NCI-H82 treated with DMSO at 0.1 percent for 48 hours (cell line): ENCODE measurements around the gene ATXN3.

ENCODE experiments used
- DNase-seq: peaks from one replicate; lab custom pipeline; 2025; ENCODE audit not compliant: unreplicated experiment; lab: John Stamatoyannopoulos, UW

ATXN3 gene

GRCh38 chr14:92106143-92106926, at the start of gene ATXN3:
ATXN3 (minus strand) TSS chr14:92106582; CDS start chr14:92106552, 30 bp downstream.
- peak; percentile 88 for DNase-seq

GRCh38 chr14:92154283-92154942, 48.0 kb upstream of the ATXN3 start:
- DNase-seq, result no peak

- no peak for DNase-seq
These were observed 47.2 kb upstream of the ATXN3 start for GRCh38 chr14:92153581-92153980.

GRCh38 chr14:92144708-92145107, 38.3 kb upstream of the ATXN3 start:
- DNase-seq, result no peak

GRCh38 chr14:92143962-92144361, 37.6 kb upstream of the ATXN3 start:
- no peak for DNase-seq

GRCh38 chr14:92143309-92143708, 36.9 kb upstream of the ATXN3 start:
- DNase-seq, result no peak

- DNase-seq, result no peak
These were observed 28.9 kb upstream of the ATXN3 start for GRCh38 chr14:92135269-92135668.

- no peak for DNase-seq
These were observed 28.1 kb upstream of the ATXN3 start for GRCh38 chr14:92134456-92134855.

- DNase-seq, result no peak
These were observed 16.4 kb upstream of the ATXN3 start for GRCh38 chr14:92122761-92123160.

- DNase-seq, result no peak
These were observed 15.9 kb upstream of the ATXN3 start for GRCh38 chr14:92122351-92122677.

- peak; percentile 75 for DNase-seq
These were observed 15.4 kb upstream of the ATXN3 start, which contains the start of the genes CPSF2 and NDUFB1 for GRCh38 chr14:92121670-92122350. CPSF2 (plus strand) TSS chr14:92121969; CDS start chr14:92130985, 9,016 bp downstream. NDUFB1 (minus strand) TSS chr14:92121706; CDS start chr14:92117637, 4,069 bp downstream.

- no peak for DNase-seq
These were observed 14.9 kb upstream of the ATXN3 start for GRCh38 chr14:92121207-92121669.

GRCh38 chr14:92109490-92109889, 3.1 kb upstream of the ATXN3 start:
- no peak for DNase-seq

GRCh38 chr14:92108345-92109254, 2.2 kb upstream of the ATXN3 start:
- DNase-seq, result no peak

GRCh38 chr14:92105893-92106142, 564 bp downstream of the ATXN3 start:
- no peak for DNase-seq

- no peak for DNase-seq
These were observed 1.1 kb downstream of the ATXN3 start for GRCh38 chr14:92105073-92105892.

- DNase-seq, result no peak
These were observed 2.9 kb downstream of the ATXN3 start for GRCh38 chr14:92103363-92103989.

GRCh38 chr14:92099802-92100201, 6.6 kb downstream of the ATXN3 start:
- DNase-seq, result no peak

- no peak for DNase-seq
These were observed 13.1 kb downstream of the ATXN3 start for GRCh38 chr14:92093320-92093719.

- DNase-seq, result no peak
These were observed 17.9 kb downstream of the ATXN3 start for GRCh38 chr14:92088494-92088893.
